ENCODE results near the gene LSR.
"Not testable (repeated sequence)": the region's sequence is repeated elsewhere in the genome, so short reads cannot be mapped to it uniquely, and the experiment has no call there.

LSR gene

GRCh38 chr19:35267353-35267817 is 18.6 kb downstream of the LSR start:
- DNase-seq (ENCODE audit: low read depth), result peak; percentile 52

- DNase-seq (ENCODE audit: low read depth), result no peak
Measured at GRCh38 chr19:35267818-35268535, 19.2 kb downstream of the LSR start.

- DNase-seq (ENCODE audit: low read depth), result no peak
Measured at GRCh38 chr19:35268536-35269437, 20.0 kb downstream of the LSR start, which contains the start of gene USF2. TSS of gene USF2 (plus strand) at chr19:35268962. CDS start at chr19:35269102, 140 bp downstream.

GRCh38 chr19:35269438-35270117 is 20.8 kb downstream of the LSR start:
- DNase-seq (ENCODE audit: low read depth), result peak; percentile 72

DNA sequence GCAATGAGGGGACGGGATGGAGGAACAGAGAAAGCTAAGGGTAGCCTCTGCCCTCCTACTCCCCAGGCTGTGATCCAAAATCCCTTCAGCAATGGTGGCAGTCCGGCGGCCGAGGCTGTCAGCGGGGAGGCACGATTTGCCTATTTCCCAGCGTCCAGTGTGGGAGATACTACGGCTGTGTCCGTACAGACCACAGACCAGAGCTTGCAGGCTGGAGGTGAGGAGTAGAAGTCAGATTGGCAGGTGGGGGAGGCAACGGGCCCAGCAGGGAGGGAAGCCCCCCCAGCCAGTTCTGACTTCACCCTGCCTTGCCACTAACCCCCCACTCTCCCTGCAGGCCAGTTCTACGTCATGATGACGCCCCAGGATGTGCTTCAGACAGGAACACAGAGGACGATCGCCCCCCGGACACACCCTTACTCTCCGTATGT is 21.6 kb downstream of the LSR start:
- DNase-seq (ENCODE audit: low read depth), result no peak

DNA sequence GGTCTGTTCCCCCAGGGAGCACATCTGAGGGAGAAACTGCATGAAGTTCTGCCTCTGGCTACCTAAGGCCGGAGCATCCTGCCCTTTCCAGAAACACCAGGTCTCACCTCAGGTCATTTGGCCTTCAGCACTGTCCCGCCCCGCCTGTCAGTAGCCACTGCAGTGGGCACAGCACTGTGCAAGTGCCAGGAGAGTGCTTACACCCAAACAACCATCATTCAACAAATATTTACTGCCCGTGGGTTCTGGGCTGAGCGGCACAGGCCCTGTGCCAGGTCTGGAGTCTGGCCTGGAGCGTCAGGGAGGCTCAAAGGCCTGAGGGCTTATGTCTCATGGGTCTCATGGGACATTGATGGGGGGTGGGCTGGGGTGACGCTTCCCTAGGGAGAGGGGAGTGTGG is 22.7 kb downstream of the LSR start:
- no peak for DNase-seq (ENCODE audit: low read depth)

GRCh38 chr19:35272122-35272719 is 23.4 kb downstream of the LSR start:
- no peak for DNase-seq (ENCODE audit: low read depth)

GRCh38 chr19:35272954-35273649 is 24.3 kb downstream of the LSR start:
- no peak for DNase-seq (ENCODE audit: low read depth)

GRCh38 chr19:35273686-35274259 is 25.0 kb downstream of the LSR start:
- no peak for DNase-seq (ENCODE audit: low read depth)

GRCh38 chr19:35274323-35274722 is 25.5 kb downstream of the LSR start:
- no peak for DNase-seq (ENCODE audit: low read depth)

- no peak for DNase-seq (ENCODE audit: low read depth)
Measured at GRCh38 chr19:35276706-35277281, 28.0 kb downstream of the LSR start.

DNA sequence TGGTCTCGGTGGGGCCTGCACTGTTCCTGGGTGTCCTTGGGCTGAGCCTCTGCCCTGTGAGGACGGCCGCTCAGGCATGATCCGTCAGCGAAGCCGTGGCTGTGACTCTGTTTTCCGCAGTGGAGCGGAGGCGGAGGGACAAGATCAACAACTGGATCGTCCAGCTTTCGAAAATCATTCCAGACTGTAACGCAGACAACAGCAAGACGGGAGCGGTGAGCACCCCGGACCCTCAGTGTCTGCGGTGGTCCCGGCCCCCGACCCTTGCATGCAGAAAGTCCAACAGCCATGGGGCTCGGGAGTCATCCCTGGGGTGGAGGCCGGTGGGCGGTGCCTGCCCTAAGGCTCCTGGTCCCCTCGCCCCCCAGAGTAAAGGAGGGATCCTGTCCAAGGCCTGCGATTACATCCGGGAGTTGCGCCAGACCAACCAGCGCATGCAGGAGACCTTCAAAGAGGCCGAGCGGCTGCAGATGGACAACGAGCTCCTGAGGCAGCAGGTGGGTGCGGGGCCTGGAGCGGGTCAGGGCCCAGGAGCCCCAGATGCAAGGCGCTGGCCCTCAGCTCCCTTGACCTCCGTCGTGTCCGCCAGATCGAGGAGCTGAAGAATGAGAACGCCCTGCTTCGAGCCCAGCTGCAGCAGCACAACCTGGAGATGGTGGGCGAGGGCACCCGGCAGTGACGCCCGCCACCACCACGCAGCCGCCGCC is 29.9 kb downstream of the LSR start:
- DNase-seq (ENCODE audit: low read depth), result no peak

DNA sequence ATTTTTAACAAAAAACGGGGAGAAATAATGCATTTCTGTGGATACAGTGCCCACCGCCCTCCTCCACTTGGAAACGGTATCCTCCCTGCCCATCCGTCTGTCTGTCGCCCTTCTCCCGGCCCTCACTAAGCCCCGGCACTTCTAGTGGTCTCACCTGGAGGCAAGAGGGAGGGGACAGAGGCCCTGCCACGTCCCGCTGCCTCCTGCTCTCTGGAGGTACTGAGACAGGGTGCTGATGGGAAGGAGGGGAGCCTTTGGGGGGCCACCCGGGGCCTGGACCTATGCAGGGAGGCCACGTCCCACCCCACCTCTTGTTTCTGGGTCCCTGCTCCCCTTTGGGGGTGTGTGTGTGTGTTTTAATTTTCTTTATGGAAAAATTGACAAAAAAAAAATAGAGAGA is 30.6 kb downstream of the LSR start:
- no peak for DNase-seq (ENCODE audit: low read depth)

DNA sequence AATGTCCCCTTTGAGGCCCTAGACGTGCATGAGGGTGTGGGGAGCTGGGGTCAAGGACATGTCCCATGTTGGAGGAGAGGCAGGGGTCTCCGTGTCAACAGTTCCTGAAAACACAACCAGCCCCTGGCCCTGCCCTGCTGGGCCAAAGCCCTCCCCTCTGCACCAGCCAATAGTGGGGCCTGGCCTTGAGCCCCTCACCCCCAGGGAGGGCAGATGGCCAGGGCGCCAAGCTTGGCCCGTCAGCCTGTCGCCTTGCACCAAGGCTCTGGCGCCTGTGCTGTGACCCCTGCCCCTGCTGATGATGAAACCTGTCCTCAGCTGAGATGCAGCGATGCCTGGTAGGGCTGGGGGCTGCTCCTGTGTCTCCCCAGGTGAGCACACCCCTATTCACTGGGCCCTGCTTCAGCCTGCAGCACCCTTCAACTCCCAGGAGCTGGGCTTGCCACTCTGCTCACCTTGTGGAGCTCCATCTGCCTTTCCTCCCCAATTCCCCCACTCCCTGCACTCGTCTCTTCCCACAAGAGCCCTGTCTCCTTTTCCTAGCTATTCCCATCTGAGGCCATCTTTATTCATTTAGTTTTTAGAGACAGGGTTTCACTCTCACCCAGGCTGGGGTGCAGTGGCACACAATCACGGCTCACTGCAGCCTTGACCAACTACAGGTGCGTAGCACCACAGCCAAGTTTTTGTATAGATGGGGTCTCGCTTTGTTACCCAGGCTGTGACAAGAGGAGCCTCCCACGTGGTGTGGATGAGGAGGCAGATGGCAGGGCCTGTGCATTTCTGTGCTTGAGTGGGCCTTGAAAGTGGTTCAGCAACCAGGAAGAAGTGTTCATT is 31.4 kb downstream of the LSR start:
- no peak for DNase-seq (ENCODE audit: low read depth)

- DNase-seq (ENCODE audit: low read depth), result no peak
Measured at GRCh38 chr19:35281303-35281702, 32.5 kb downstream of the LSR start.

DNA sequence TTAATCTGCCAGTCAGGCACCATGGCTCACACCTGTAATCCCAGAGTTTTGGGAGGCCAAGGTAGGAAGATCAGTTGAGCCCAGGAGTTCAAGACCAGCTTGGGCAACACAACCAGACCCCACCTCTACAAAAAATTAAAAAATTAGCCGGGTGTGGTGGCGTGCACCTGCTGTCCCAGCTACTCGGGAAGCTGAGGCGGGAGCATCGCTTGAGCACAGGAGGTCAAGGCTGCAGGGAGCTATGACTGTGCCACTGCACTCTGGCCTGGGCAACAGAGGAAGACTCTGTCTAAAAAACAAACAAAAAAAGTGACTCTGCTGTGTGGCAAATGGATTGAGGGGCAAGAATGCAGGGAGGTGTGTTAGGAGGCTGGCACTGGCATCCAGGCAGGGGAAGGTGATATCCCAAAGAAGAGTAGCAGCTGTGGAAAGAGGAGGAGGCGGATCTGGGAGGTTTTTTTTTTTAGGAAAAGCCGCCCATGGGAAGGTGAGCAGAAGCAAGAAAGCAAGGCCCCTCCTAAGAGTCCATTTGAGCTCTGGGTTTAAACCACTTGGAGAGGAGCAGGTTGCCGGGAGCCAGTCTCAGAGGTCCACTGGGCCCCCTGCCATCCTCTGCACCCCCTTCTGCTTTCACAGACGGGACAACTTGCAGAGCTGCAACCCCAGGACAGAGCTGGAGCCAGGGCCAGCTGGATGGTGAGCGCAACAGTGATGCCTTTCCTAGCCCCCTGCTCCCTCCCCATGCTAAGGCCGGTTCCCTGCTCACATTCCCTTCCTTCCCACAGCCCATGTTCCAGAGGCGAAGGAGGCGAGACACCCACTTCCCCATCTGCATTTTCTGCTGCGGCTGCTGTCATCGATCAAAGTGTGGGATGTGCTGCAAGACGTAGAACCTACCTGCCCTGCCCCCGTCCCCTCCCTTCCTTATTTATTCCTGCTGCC is 35.6 kb downstream of the LSR start:
- no peak for DNase-seq (ENCODE audit: low read depth)

GRCh38 chr19:35285095-35285449 is 36.3 kb downstream of the LSR start:
- DNase-seq (ENCODE audit: low read depth), result no peak

- not testable (repeated sequence) for DNase-seq (ENCODE audit: low read depth)
Measured at GRCh38 chr19:35285465-35285864, 36.7 kb downstream of the LSR start.
